HG03175 (cell line): ENCODE results near the gene MALAT1.
"Not testable (repeated sequence)": the region's sequence is repeated elsewhere in the genome, so short reads cannot be mapped to it uniquely, and the experiment has no call there.

ENCODE experiments used
- ATAC-seq: cut with Tn5 transposase; IDR thresholded peaks from one replicate; pipeline ENCODE4 v1.9.1; 2021; ENCODE audit warnings: mild to moderate bottlenecking, moderate library complexity; ENCODE audit not compliant: unreplicated experiment

Gene MALAT1

GRCh38 chr11:65497141-65498041 lies 1.5 kb upstream of the MALAT1 start:
- ATAC-seq, result peak; percentile 60

GRCh38 chr11:65498042-65498726 lies 661 bp upstream of the MALAT1 start:
- ATAC-seq, result no peak

- no peak for ATAC-seq
Observed at GRCh38 chr11:65498727-65498976, 193 bp upstream of the MALAT1 start.

- ATAC-seq, result no peak
Observed at GRCh38 chr11:65499713-65500386, 1.0 kb downstream of the MALAT1 start.

- ATAC-seq, result no peak
Observed at GRCh38 chr11:65500387-65501185, 1.7 kb downstream of the MALAT1 start.

- no peak for ATAC-seq
Observed at GRCh38 chr11:65501186-65501471, 2.3 kb downstream of the MALAT1 start.

GRCh38 chr11:65501472-65502273 lies 2.8 kb downstream of the MALAT1 start:
- ATAC-seq, result no peak

- ATAC-seq, result no peak
Observed at GRCh38 chr11:65502274-65502554, 3.4 kb downstream of the MALAT1 start.

GRCh38 chr11:65502555-65503367 lies 3.9 kb downstream of the MALAT1 start:
- ATAC-seq, result no peak

GRCh38 chr11:65503368-65503948 lies 4.6 kb downstream of the MALAT1 start:
- no peak for ATAC-seq

GRCh38 chr11:65503949-65504673 lies 5.3 kb downstream of the MALAT1 start:
- ATAC-seq, result no peak

GRCh38 chr11:65504674-65505465 lies 6.0 kb downstream of the MALAT1 start:
- ATAC-seq, result no peak

GRCh38 chr11:65505466-65506289 lies 6.8 kb downstream of the MALAT1 start:
- no peak for ATAC-seq

- ATAC-seq, result no peak
Observed at GRCh38 chr11:65506290-65506771, 7.5 kb downstream of the MALAT1 start.

- peak; percentile 34 for ATAC-seq
Observed at GRCh38 chr11:65506772-65507505, 8.1 kb downstream of the MALAT1 start.

GRCh38 chr11:65512311-65512710 lies 13.5 kb downstream of the MALAT1 start:
- not testable (repeated sequence) for ATAC-seq
